PC-3 (cell line): ENCODE data around the gene PGAP6. TPM values are rescaled to one million over a fixed set of nuclear protein-coding genes. Genes with fewer than 3 reads are reported as not detected.

Experiments
- ATAC-seq: fragments of 200-7000 bp; cut with Tn5 transposase; 2 replicates; pipeline ENCODE4 v1.9.1; 2020; ENCODE audit warnings: mild to moderate bottlenecking, moderate library complexity
- BruUV-seq: library from RNA; stranded (reverse); fragments of 400-500 nt; replicated peaks from 2 replicates; lab custom pipeline; 2021; lab: Mats Ljungman, UMichigan
- CTCF ChIA-PET: fragments of 300-600 bp; sonication (Branson Sonifier 250); formaldehyde crosslinking; loops from one replicate; lab custom pipeline; 2022; ENCODE audit warnings: antibody characterized with exemption; lab: Charles Lee
- POLR2A ChIA-PET: fragments of 300-600 bp; sonication (Branson Sonifier 250); formaldehyde crosslinking; loops from one replicate; lab custom pipeline; 2022; ENCODE audit warnings: antibody characterized with exemption; ENCODE audit not compliant: unreplicated experiment; lab: Charles Lee
- DNase-seq: peaks from one replicate; pipeline ENCODE4 v3.0.0-alpha.2; 2015
- H2AFZ ChIP-seq: fragments of 300-600 bp; sonication (generic); 2 replicates; pipeline ENCODE4 v1.6.0; 2016; ENCODE audit warnings: antibody characterized with exemption, low read length
- H3F3A ChIP-seq: fragments of 300-600 bp; sonication (generic); one replicate; pipeline ENCODE4 v1.6.0; 2017; ENCODE audit warnings: antibody characterized with exemption, low read length, control low read depth, mild to moderate bottlenecking; ENCODE audit not compliant: unreplicated experiment
- H3K27ac ChIP-seq: fragments of 300-600 bp; sonication (generic); 2 replicates; pipeline ENCODE4 v1.5.1; 2016; ENCODE audit warnings: mild to moderate bottlenecking, low read length
- H3K27me3 ChIP-seq: fragments of 300-600 bp; sonication (generic); 2 replicates; pipeline ENCODE4 v1.6.1; 2016; ENCODE audit warnings: low read length, mixed read lengths
- H3K36me3 ChIP-seq: fragments of 300-600 bp; sonication (generic); 2 replicates; pipeline ENCODE4 v1.6.1; 2016; ENCODE audit warnings: low read depth, mixed run types, low read length, mixed read lengths
- H3K4me1 ChIP-seq: fragments of 300-600 bp; sonication (generic); 2 replicates; pipeline ENCODE4 v1.5.1; 2016; ENCODE audit warnings: low read length; ENCODE audit not compliant: insufficient read depth
- H3K4me2 ChIP-seq: fragments of 300-600 bp; sonication (generic); 2 replicates; pipeline ENCODE4 v1.6.0; 2016; ENCODE audit warnings: low read length
- H3K4me3 ChIP-seq: fragments of 300-600 bp; sonication (generic); 2 replicates; pipeline ENCODE4 v1.5.1; 2016; ENCODE audit warnings: mild to moderate bottlenecking, low read length, mixed read lengths
- H3K79me2 ChIP-seq: fragments of 300-600 bp; sonication (generic); 2 replicates; pipeline ENCODE4 v1.6.1; 2017; ENCODE audit warnings: low read length, mixed read lengths
- H3K9ac ChIP-seq: fragments of 300-600 bp; sonication (generic); 2 replicates; pipeline ENCODE4 v1.6.0; 2016; ENCODE audit warnings: mild to moderate bottlenecking, low read length
- H3K9me2 ChIP-seq: fragments of 300-600 bp; sonication (generic); replicated peaks from 2 replicates; pipeline ENCODE4 v1.6.1; 2016; ENCODE audit warnings: mixed run types, low read length, mixed read lengths
- H3K9me3 ChIP-seq: fragments of 300-600 bp; sonication (generic); 2 replicates; pipeline ENCODE4 v1.6.1; 2016; ENCODE audit warnings: low read length, mixed read lengths
- H4K20me1 ChIP-seq: fragments of 300-600 bp; sonication (generic); 2 replicates; pipeline ENCODE4 v1.6.1; 2016; ENCODE audit warnings: low read length, mixed read lengths
- CTCF ChIP-seq: fragments of 300-600 bp; sonication (generic); conservative IDR thresholded peaks from 2 replicates; pipeline ENCODE4 v1.5.1; 2017; ENCODE audit warnings: antibody characterized with exemption, low read depth, mild to moderate bottlenecking, low read length
- EZH2 ChIP-seq: fragments of 300-600 bp; sonication (generic); IDR thresholded peaks from one replicate; pipeline ENCODE4 v1.6.1; 2017; ENCODE audit warnings: antibody characterized with exemption, mild to moderate bottlenecking, low read length; ENCODE audit not compliant: unreplicated experiment
- EZH2phosphoT487 ChIP-seq: fragments of 300-600 bp; sonication (generic); IDR thresholded peaks from 2 replicates; pipeline ENCODE4 v1.6.1; 2018; ENCODE audit warnings: mild to moderate bottlenecking, antibody characterized with exemption, low read length, borderline replicate concordance
- intact Hi-C: fragments of 100-400 bp; cut with micrococcal nuclease; formaldehyde crosslinking; loops from 2 replicates; pipeline ENCODE4 v1.9.0; 2023
- total RNA-seq: library from RNA; depleted of rRNA; stranded (reverse); fragments of >200 nt; gene quantifications from 2 replicates; pipeline ENCODE4 v1.2.3, GENCODE V29; 2014

PGAP6 gene
- total RNA-seq, 1 experiment from 2014 or later = 40.8 TPM

- CTCF ChIA-PET = no interaction called here
- Histone ChIP-seq H3K4me1 (peaks cover 23% of the 10 kb centered on the region), H3K36me3 (no peaks in the 10 kb centered on the region), H3K27ac (no peak overlapping the region), H3K4me3 (peak overlapping the region; percentile 70), H3K4me2 (no peak overlapping the region), H3K9ac (peak overlapping the region; percentile 50; the same call in 1 of the 2 replicates), H3K9me3 (no peaks in the 10 kb centered on the region), H3K27me3 (no peaks in the 10 kb centered on the region), H3K79me2 (peaks cover 17% of the 10 kb centered on the region), H3F3A (no peaks in the 10 kb centered on the region), H3K9me2 (no peaks in the 10 kb centered on the region), H4K20me1 (peaks cover 6% of the 10 kb centered on the region; the same call in 1 of the 2 replicates), H2AFZ (no peak overlapping the region)
- TF ChIP-seq EZH2 (no peak), CTCF (no peak), EZH2phosphoT487 (no peak)
- intact Hi-C loops = loop anchor here (2.0 kb wide), 1 partner anchor 23 kb away; no protein-coding TSS in a partner anchor
- POLR2A ChIA-PET = no interaction called here
- BruUV-seq = no TSS peak
- ATAC-seq (peak; percentile 12), DNase-seq (no peak)
Observed at GRCh38 chr16:425740-426114, 43.9 kb upstream of the PGAP6 start.

DNA sequence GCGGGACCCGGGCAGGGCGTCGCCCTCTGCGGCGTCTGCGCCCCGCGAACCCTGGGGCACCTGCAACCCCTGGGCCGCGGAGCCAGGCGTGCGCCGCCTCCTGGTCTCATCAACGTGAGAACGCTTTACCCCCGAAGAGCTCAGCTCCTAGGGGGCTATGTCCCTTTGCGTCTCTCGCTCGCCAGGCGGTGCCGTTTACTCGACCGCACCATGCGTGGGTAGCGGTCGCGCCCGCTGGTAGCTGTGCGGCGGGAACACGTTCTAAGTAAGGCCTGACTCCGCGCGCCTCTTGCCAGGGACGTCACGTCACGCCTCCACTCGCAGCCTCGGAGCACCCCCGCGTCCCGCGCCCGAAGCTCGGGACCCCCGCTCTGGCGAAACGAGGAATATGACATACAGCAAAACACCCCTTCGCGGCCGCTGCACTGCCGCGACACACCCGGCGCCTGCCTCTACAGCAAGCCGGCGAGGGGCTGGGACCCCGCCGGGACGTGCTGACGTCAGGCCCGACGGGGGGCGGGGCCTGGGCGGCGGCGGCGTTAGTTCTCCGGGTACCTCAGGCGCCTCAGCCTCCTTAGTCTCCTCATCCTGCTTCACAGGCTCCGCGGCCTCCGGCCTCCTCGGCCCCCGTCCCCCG is 43.4 kb upstream of the PGAP6 start, which contains the start of gene RAB11FIP3:
TSS of gene RAB11FIP3 (plus strand) at position 568 of the 637 bp plus-strand sequence. CDS start 358 bp downstream, outside the sequence.
- no peak within 1 kb of the TSS for H3K27ac ChIP-seq
- TF ChIP-seq EZH2phosphoT487 (no peak), EZH2 (no peak), CTCF (peak; percentile 29; the same call in 1 of the 2 replicates)
- no peaks in the 10 kb centered on the region for H3K27me3 ChIP-seq
- no peaks in the 10 kb centered on the region for H3K9me3 ChIP-seq
- H4K20me1 ChIP-seq = peaks cover 6% of the 10 kb centered on the region; the same call in 1 of the 2 replicates
- no peaks in the 10 kb centered on the region for H3K9me2 ChIP-seq
- peak; percentile 71 for ATAC-seq
- peak within 1 kb of the TSS; percentile 50 for H3K9ac ChIP-seq
- H3K79me2 ChIP-seq = peaks cover 17% of the 10 kb centered on the region
- no peaks in the 10 kb centered on the region for H3F3A ChIP-seq
- peaks cover 23% of the 10 kb centered on the region for H3K4me1 ChIP-seq
- ChIA-PET POLR2A (no interaction called here), CTCF (no interaction called here)
- H3K4me2 ChIP-seq = peak within 1 kb of the TSS; percentile 98
- intact Hi-C loops = loop anchor here (2.0 kb wide), 1 partner anchor 22 kb away; no protein-coding TSS in a partner anchor
- H2AFZ ChIP-seq = peak within 1 kb of the TSS; percentile 97
- BruUV-seq = TSS peak; percentile 69
- no peaks in the 10 kb centered on the region for H3K36me3 ChIP-seq
- peak; percentile 61 for DNase-seq
- H3K4me3 ChIP-seq = peak within 1 kb of the TSS; percentile 80
